Measurements from ENCODE around the gene CEBPA.
"Not testable (repeated sequence)": the region's sequence is repeated elsewhere in the genome, so short reads cannot be mapped to it uniquely, and the experiment has no call there.

The CEBPA gene

GRCh38 chr19:33316541-33317264 is 14.4 kb upstream of the CEBPA start:
- no peaks in the 10 kb centered on the region for H3K9me2 ChIP-seq (replicated peaks; ENCODE audit: insufficient read depth, low read length)
- no peak overlapping the region for H3K9ac ChIP-seq (ENCODE audit: low read length)
- H3K27me3 ChIP-seq (ENCODE audit: low read length), result no peaks in the 10 kb centered on the region
- H3K36me3 ChIP-seq (ENCODE audit: low read length), result no peaks in the 10 kb centered on the region
- no peak overlapping the region for H3K4me2 ChIP-seq (ENCODE audit: low read depth, low read length, poor library complexity, severe bottlenecking)
- H4K20me1 ChIP-seq (ENCODE audit: low read depth, low read length), result no peaks in the 10 kb centered on the region
- no peak overlapping the region for H2AFZ ChIP-seq (ENCODE audit: low read depth, low read length, severe bottlenecking)
- no peak overlapping the region for H3K4me3 ChIP-seq (ENCODE audit: insufficient read depth, low read length, poor library complexity, severe bottlenecking)
- TF ChIP-seq EZH2phosphoT487 (conservative IDR thresholded peaks at IDR 0.05; ENCODE audit: low read length) (no peak), CTCF (IDR thresholded peaks at IDR 0.05; ENCODE audit: insufficient read depth, low read length, poor library complexity, severe bottlenecking) (no peak)
- no peak overlapping the region for H3K27ac ChIP-seq (ENCODE audit: low read depth, low read length)
- no peaks in the 10 kb centered on the region for H3K9me3 ChIP-seq (ENCODE audit: insufficient read depth, low read length)
- no peaks in the 10 kb centered on the region for H3K79me2 ChIP-seq (ENCODE audit: insufficient read depth, low read length)
- H3F3A ChIP-seq (ENCODE audit: insufficient read depth), result no peaks in the 10 kb centered on the region

- H3K27ac ChIP-seq (ENCODE audit: low read depth, low read length); H3K4me2 ChIP-seq (ENCODE audit: low read depth, low read length, poor library complexity, severe bottlenecking); H3K9ac ChIP-seq (ENCODE audit: low read length); H2AFZ ChIP-seq (ENCODE audit: low read depth, low read length, severe bottlenecking); H3K4me3 ChIP-seq (ENCODE audit: insufficient read depth, low read length, poor library complexity, severe bottlenecking); H3K9me3 ChIP-seq (ENCODE audit: insufficient read depth, low read length); H3K9me2 ChIP-seq (replicated peaks; ENCODE audit: insufficient read depth, low read length); H3K79me2 ChIP-seq (ENCODE audit: insufficient read depth, low read length); H3F3A ChIP-seq (ENCODE audit: insufficient read depth); H3K27me3 ChIP-seq (ENCODE audit: low read length); H3K36me3 ChIP-seq (ENCODE audit: low read length); H4K20me1 ChIP-seq (ENCODE audit: low read depth, low read length): not testable (repeated sequence)
These were observed 10.5 kb upstream of the CEBPA start for GRCh38 chr19:33312808-33313207.

GRCh38 chr19:33312065-33312464 is 9.7 kb upstream of the CEBPA start:
- TF ChIP-seq EZH2phosphoT487 (conservative IDR thresholded peaks at IDR 0.05; ENCODE audit: low read length), result no peak
- TF ChIP-seq CTCF (IDR thresholded peaks at IDR 0.05; ENCODE audit: insufficient read depth, low read length, poor library complexity, severe bottlenecking), result no peak
- no peak overlapping the region for H2AFZ ChIP-seq (ENCODE audit: low read depth, low read length, severe bottlenecking)
- H3K36me3 ChIP-seq (ENCODE audit: low read length), result no peaks in the 10 kb centered on the region
- H4K20me1 ChIP-seq (ENCODE audit: low read depth, low read length), result no peaks in the 10 kb centered on the region
- H3K27ac ChIP-seq (ENCODE audit: low read depth, low read length), result 0 out of 2 replicates have a peak overlapping the region, but pooled peaks have one; percentile 35
- peak overlapping the region; percentile 24 for H3K4me2 ChIP-seq (ENCODE audit: low read depth, low read length, poor library complexity, severe bottlenecking)
- no peaks in the 10 kb centered on the region for H3K27me3 ChIP-seq (ENCODE audit: low read length)
- no peaks in the 10 kb centered on the region for H3K9me2 ChIP-seq (replicated peaks; ENCODE audit: insufficient read depth, low read length)
- H3F3A ChIP-seq (ENCODE audit: insufficient read depth), result no peaks in the 10 kb centered on the region
- no peaks in the 10 kb centered on the region for H3K9me3 ChIP-seq (ENCODE audit: insufficient read depth, low read length)
- H3K9ac ChIP-seq (ENCODE audit: low read length), result no peak overlapping the region
- no peaks in the 10 kb centered on the region for H3K79me2 ChIP-seq (ENCODE audit: insufficient read depth, low read length)
- no peak overlapping the region for H3K4me3 ChIP-seq (ENCODE audit: insufficient read depth, low read length, poor library complexity, severe bottlenecking)

- H3K4me2 ChIP-seq (ENCODE audit: low read depth, low read length, poor library complexity, severe bottlenecking), result no peak overlapping the region
- H3K9ac ChIP-seq (ENCODE audit: low read length), result no peak overlapping the region
- no peaks in the 10 kb centered on the region for H3K79me2 ChIP-seq (ENCODE audit: insufficient read depth, low read length)
- H2AFZ ChIP-seq (ENCODE audit: low read depth, low read length, severe bottlenecking), result no peak overlapping the region
- no peak overlapping the region for H3K27ac ChIP-seq (ENCODE audit: low read depth, low read length)
- no peaks in the 10 kb centered on the region for H4K20me1 ChIP-seq (ENCODE audit: low read depth, low read length)
- H3K9me3 ChIP-seq (ENCODE audit: insufficient read depth, low read length), result no peaks in the 10 kb centered on the region
- H3K36me3 ChIP-seq (ENCODE audit: low read length), result no peaks in the 10 kb centered on the region
- no peaks in the 10 kb centered on the region for H3K9me2 ChIP-seq (replicated peaks; ENCODE audit: insufficient read depth, low read length)
- H3K27me3 ChIP-seq (ENCODE audit: low read length), result no peaks in the 10 kb centered on the region
- H3K4me3 ChIP-seq (ENCODE audit: insufficient read depth, low read length, poor library complexity, severe bottlenecking), result no peak overlapping the region
- no peaks in the 10 kb centered on the region for H3F3A ChIP-seq (ENCODE audit: insufficient read depth)
- no peak for TF ChIP-seq EZH2phosphoT487 (conservative IDR thresholded peaks at IDR 0.05; ENCODE audit: low read length)
- TF ChIP-seq CTCF (IDR thresholded peaks at IDR 0.05; ENCODE audit: insufficient read depth, low read length, poor library complexity, severe bottlenecking), result peak; percentile 14
These were observed 9.0 kb upstream of the CEBPA start for GRCh38 chr19:33311326-33311682.

All from SU-DHL-6 (cell line).